IgD-negative memory B cell (primary cell): ENCODE results near the gene MYO1B. TPM values are rescaled to one million over a fixed set of nuclear protein-coding genes. Genes with fewer than 3 reads are reported as not detected.

Experiments
- H3K27ac Mint-ChIP-seq, 3 donors: one replicate each; pipeline ENCODE4 v1.8.0; 2020 to 2022; ENCODE audit warnings: mild to moderate bottlenecking in 3 of 3, mixed read lengths in 3 of 3, moderate library complexity in 1 of 3
- H3K27me3 Mint-ChIP-seq: one replicate; pipeline ENCODE4 v1.8.0; 2021; ENCODE audit warnings: mixed read lengths
- H3K36me3 Mint-ChIP-seq: one replicate; pipeline ENCODE4 v1.8.0; 2020; ENCODE audit warnings: mild to moderate bottlenecking, mixed read lengths
- H3K4me1 Mint-ChIP-seq, 3 donors: one replicate each; pipeline ENCODE4 v1.8.0; 2020 to 2022; ENCODE audit warnings: mixed read lengths in 3 of 3, mild to moderate bottlenecking in 1 of 3
- H3K4me3 Mint-ChIP-seq, 4 donors: one replicate each; pipeline ENCODE4 v1.8.0; 2020 to 2022; ENCODE audit warnings: mild to moderate bottlenecking in 4 of 4, mixed read lengths in 4 of 4, moderate library complexity in 3 of 4
- H3K9me3 Mint-ChIP-seq, 3 donors: one replicate each; pipeline ENCODE4 v1.8.0; 2020 to 2021; ENCODE audit warnings: mixed read lengths in 3 of 3, mild to moderate bottlenecking in 1 of 3
- polyA plus RNA-seq: library from polyadenylated mRNA; unstranded; fragments of 300-500 nt; fragmentation: Illumina TruSeq; gene quantifications from one replicate; pipeline ENCODE4 v1.2.3, GENCODE V29; 2021

Gene MYO1B
- polyA plus RNA-seq, 1 donor from 2014 or later: 2.0 TPM

- no peaks in the 10 kb centered on the region for H3K9me3 Mint-ChIP-seq
- H3K36me3 Mint-ChIP-seq: no peaks in the 10 kb centered on the region
- H3K4me1 Mint-ChIP-seq: peaks cover 0 to 2% (median 0%) of the 10 kb centered on the region in 3 donors
- no peaks in the 10 kb centered on the region for H3K27me3 Mint-ChIP-seq
- H3K27ac Mint-ChIP-seq: no peak overlapping the region
- no peak overlapping the region for H3K4me3 Mint-ChIP-seq
Observed at GRCh38 chr2:191289049-191289448, 43.8 kb downstream of the MYO1B start.

GRCh38 chr2:191291471-191291870, 46.3 kb downstream of the MYO1B start:
- Mint-ChIP-seq H3K9me3 (no peaks in the 10 kb centered on the region), H3K27ac (no peak overlapping the region), H3K27me3 (no peaks in the 10 kb centered on the region), H3K4me3 (no peak overlapping the region), H3K36me3 (peaks cover 2% of the 10 kb centered on the region), H3K4me1 (peaks cover 0 to 2% (median 0%) of the 10 kb centered on the region in 3 donors)

- Mint-ChIP-seq H3K4me3 (no peak overlapping the region), H3K27ac (no peak overlapping the region), H3K36me3 (peaks cover 2% of the 10 kb centered on the region), H3K9me3 (no peaks in the 10 kb centered on the region), H3K27me3 (no peaks in the 10 kb centered on the region), H3K4me1 (peaks cover 0 to 10% (median 5%) of the 10 kb centered on the region in 3 donors)
Observed at GRCh38 chr2:191292869-191293268, 47.7 kb downstream of the MYO1B start.

GRCh38 chr2:191295088-191295487, 49.9 kb downstream of the MYO1B start:
- Mint-ChIP-seq H3K4me1 (peaks cover 0 to 9% (median 5%) of the 10 kb centered on the region in 3 donors), H3K27me3 (no peaks in the 10 kb centered on the region), H3K27ac (peak overlapping the region in 1 of 3 donors; percentile 20), H3K9me3 (no peaks in the 10 kb centered on the region), H3K36me3 (peaks cover 2% of the 10 kb centered on the region), H3K4me3 (no peak overlapping the region)

GRCh38 chr2:191296083-191297006, 51.1 kb downstream of the MYO1B start:
- Mint-ChIP-seq H3K4me1 (peaks cover 0 to 9% (median 5%) of the 10 kb centered on the region in 3 donors), H3K4me3 (no peak overlapping the region), H3K27ac (no peak overlapping the region), H3K36me3 (peaks cover 2% of the 10 kb centered on the region), H3K27me3 (no peaks in the 10 kb centered on the region), H3K9me3 (no peaks in the 10 kb centered on the region)

- Mint-ChIP-seq H3K27me3 (peaks cover 3% of the 10 kb centered on the region), H3K27ac (no peak overlapping the region), H3K36me3 (peaks cover 2% of the 10 kb centered on the region), H3K4me3 (no peak overlapping the region), H3K4me1 (peaks cover 0 to 12% (median 5%) of the 10 kb centered on the region in 3 donors), H3K9me3 (no peaks in the 10 kb centered on the region)
Observed at GRCh38 chr2:191297033-191297432, 51.8 kb downstream of the MYO1B start.

GRCh38 chr2:191298306-191298705, 53.1 kb downstream of the MYO1B start:
- H3K36me3 Mint-ChIP-seq: peaks cover 2% of the 10 kb centered on the region
- H3K9me3 Mint-ChIP-seq: no peaks in the 10 kb centered on the region
- no peak overlapping the region for H3K27ac Mint-ChIP-seq
- H3K27me3 Mint-ChIP-seq: peaks cover 3% of the 10 kb centered on the region
- H3K4me1 Mint-ChIP-seq: peaks cover 0 to 15% (median 5%) of the 10 kb centered on the region in 3 donors
- H3K4me3 Mint-ChIP-seq: no peak overlapping the region

GRCh38 chr2:191299010-191299409, 53.8 kb downstream of the MYO1B start:
- peaks cover 0 to 15% (median 5%) of the 10 kb centered on the region in 3 donors for H3K4me1 Mint-ChIP-seq
- peaks cover 3% of the 10 kb centered on the region for H3K27me3 Mint-ChIP-seq
- no peak overlapping the region for H3K4me3 Mint-ChIP-seq
- no peaks in the 10 kb centered on the region for H3K9me3 Mint-ChIP-seq
- peaks cover 2% of the 10 kb centered on the region for H3K36me3 Mint-ChIP-seq
- no peak overlapping the region for H3K27ac Mint-ChIP-seq

- Mint-ChIP-seq H3K27me3 (peaks cover 3% of the 10 kb centered on the region), H3K4me1 (peaks cover 0 to 15% (median 5%) of the 10 kb centered on the region in 3 donors), H3K36me3 (peaks cover 2% of the 10 kb centered on the region), H3K27ac (no peak overlapping the region), H3K9me3 (no peaks in the 10 kb centered on the region), H3K4me3 (no peak overlapping the region)
Observed at GRCh38 chr2:191299866-191300265, 54.7 kb downstream of the MYO1B start.

- no peak overlapping the region for H3K27ac Mint-ChIP-seq
- H3K4me3 Mint-ChIP-seq: no peak overlapping the region
Observed at GRCh38 chr2:191301971-191302370, 56.8 kb downstream of the MYO1B start.

GRCh38 chr2:191302459-191303139, 57.4 kb downstream of the MYO1B start:
- H3K4me1 Mint-ChIP-seq: peaks cover 0 to 14% (median 2%) of the 10 kb centered on the region in 3 donors
- no peak overlapping the region for H3K4me3 Mint-ChIP-seq
- H3K36me3 Mint-ChIP-seq: peaks cover 2% of the 10 kb centered on the region
- H3K27me3 Mint-ChIP-seq: peaks cover 3% of the 10 kb centered on the region
- no peaks in the 10 kb centered on the region for H3K9me3 Mint-ChIP-seq
- no peak overlapping the region for H3K27ac Mint-ChIP-seq

More at GRCh38 chr2:191301971-191302370, 56.8 kb downstream of the MYO1B start:
- Mint-ChIP-seq H3K9me3 (no peaks in the 10 kb centered on the region), H3K27me3 (peaks cover 3% of the 10 kb centered on the region), H3K36me3 (no peaks in the 10 kb centered on the region), H3K4me1 (peaks cover 0 to 16% (median 5%) of the 10 kb centered on the region in 3 donors)

GRCh38 chr2:191303140-191304005, 58.2 kb downstream of the MYO1B start:
- H3K4me1 Mint-ChIP-seq: peaks cover 0 to 12% (median 0%) of the 10 kb centered on the region in 3 donors
- no peaks in the 10 kb centered on the region for H3K9me3 Mint-ChIP-seq
- no peak overlapping the region for H3K27ac Mint-ChIP-seq
- peaks cover 3% of the 10 kb centered on the region for H3K27me3 Mint-ChIP-seq
- H3K36me3 Mint-ChIP-seq: peaks cover 2% of the 10 kb centered on the region
- no peak overlapping the region for H3K4me3 Mint-ChIP-seq

- H3K27ac Mint-ChIP-seq: no peak overlapping the region
- peaks cover 3% of the 10 kb centered on the region for H3K27me3 Mint-ChIP-seq
- H3K9me3 Mint-ChIP-seq: no peaks in the 10 kb centered on the region
- H3K36me3 Mint-ChIP-seq: peaks cover 2% of the 10 kb centered on the region
- no peak overlapping the region for H3K4me3 Mint-ChIP-seq
- peaks cover 0 to 12% (median 0%) of the 10 kb centered on the region in 3 donors for H3K4me1 Mint-ChIP-seq
Observed at GRCh38 chr2:191304939-191305875, 60.0 kb downstream of the MYO1B start.

GRCh38 chr2:191308026-191308425, 62.8 kb downstream of the MYO1B start:
- Mint-ChIP-seq H3K9me3 (no peaks in the 10 kb centered on the region), H3K27me3 (no peaks in the 10 kb centered on the region), H3K27ac (no peak overlapping the region), H3K4me1 (peaks cover 0 to 5% (median 0%) of the 10 kb centered on the region in 3 donors), H3K36me3 (peaks cover 2% of the 10 kb centered on the region), H3K4me3 (no peak overlapping the region)
